ENCODE measurements around the gene ENDOD1.

ENDOD1 gene

GRCh38 chr11:95145430-95146060 is 55.9 kb downstream of the ENDOD1 start:
- no peak for DNase-seq

DNA sequence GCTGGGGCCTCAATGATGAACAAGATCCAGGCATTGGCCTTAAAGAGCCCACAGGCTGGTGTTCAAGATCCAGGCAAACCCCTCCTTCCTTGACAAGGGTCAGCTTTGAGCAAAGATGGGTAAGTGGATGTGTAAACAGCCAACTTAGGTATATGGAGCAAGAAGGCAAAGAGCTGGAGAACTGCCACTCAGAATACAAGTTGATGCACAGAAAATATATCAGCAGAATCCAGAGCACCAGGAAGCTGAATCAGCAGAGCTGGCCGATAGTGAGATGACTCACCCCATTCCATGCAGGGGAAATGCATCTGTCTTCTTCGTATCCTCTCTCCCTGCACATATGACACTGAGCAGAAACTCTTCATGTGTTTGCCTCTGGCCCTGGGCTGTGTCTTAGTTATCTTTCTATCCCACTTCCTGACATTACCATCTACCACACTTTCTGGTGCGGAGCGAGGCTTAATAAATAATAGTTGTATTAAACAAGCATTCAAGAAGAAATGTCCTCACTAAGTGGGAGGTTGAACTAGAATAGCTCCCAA is 57.8 kb downstream of the ENDOD1 start:
- peak; percentile 68 for DNase-seq

DNA sequence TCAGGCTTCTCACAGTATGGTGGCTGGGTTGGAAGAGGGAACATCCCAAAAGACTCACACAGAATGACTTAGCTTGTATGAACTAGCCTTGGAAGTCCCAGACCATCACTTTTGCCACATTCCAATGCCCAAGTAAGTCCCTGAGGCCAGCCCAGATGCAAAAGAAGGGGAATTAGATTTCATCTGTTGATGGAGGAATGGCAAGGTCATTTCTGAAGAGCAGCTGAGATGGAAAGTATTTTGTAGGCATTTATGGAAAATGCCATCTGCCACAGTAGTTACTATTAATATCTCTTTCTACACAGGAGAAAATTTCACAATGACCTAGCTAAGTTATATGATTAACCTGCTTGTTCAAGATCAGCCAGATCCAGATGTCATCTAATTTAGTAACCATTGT is 58.8 kb downstream of the ENDOD1 start:
- DNase-seq = no peak

DNA sequence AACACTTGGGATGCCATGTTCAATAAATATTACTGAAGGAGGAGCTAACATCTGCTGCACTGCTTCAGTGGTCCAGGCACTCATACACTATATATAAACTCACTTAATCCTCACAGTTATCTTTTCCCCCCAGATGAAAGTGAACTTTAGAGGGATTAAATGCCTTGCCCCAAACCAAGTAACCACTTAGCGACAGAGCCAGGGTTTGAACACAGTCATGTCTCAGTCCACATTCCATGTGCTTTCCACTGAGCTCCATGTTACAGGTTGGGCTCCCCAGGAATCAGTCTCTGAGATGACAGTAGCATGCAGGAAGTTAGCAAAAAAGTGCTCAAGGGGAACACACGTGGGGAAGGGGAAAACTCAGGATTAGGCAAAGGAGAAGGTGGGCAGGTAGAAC is 59.3 kb downstream of the ENDOD1 start:
- no peak for DNase-seq

GRCh38 chr11:95149651-95150364 is 60.2 kb downstream of the ENDOD1 start:
- DNase-seq = peak; percentile 55

DNA sequence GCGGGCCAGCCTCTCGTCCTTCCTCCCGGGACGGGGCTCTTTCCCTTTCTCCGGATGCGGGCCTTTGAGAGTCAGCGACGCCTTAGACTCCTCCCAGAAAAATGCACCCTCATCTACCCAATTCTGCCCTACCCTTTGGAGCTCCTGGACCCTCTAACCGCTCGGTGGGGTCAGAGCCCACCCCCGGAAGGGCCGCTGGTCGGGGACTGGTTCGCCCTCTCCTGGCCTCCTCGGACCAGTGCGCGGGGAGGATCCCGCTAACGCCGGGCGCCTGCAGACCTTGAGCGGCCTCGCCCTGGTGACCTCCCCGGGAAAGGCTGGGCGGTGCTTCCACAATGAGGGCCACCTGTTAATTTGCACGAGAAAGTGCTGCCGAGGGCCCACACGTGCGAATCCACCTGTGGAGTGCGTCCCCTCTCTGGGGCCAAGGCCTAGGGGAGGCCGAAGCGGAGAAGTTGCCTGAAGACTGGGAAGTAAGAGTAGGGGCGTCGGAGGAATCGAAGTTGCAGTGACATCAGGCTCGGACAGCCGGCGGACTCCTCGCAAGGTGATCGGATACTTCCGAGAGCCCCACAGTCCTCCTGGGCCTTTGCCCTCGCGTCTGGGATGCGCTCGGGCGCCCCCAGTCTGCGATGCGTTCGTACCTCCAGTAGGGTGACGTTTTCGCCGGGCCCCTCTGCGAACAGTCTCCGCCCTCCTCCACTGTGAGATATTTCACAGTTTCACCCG is 61.5 kb downstream of the ENDOD1 start:
- DNase-seq = peak; percentile 85

GRCh38 chr11:95152876-95153856 is 63.5 kb downstream of the ENDOD1 start:
- no peak for DNase-seq

GRCh38 chr11:95153857-95154246 is 64.2 kb downstream of the ENDOD1 start:
- DNase-seq = no peak

DNA sequence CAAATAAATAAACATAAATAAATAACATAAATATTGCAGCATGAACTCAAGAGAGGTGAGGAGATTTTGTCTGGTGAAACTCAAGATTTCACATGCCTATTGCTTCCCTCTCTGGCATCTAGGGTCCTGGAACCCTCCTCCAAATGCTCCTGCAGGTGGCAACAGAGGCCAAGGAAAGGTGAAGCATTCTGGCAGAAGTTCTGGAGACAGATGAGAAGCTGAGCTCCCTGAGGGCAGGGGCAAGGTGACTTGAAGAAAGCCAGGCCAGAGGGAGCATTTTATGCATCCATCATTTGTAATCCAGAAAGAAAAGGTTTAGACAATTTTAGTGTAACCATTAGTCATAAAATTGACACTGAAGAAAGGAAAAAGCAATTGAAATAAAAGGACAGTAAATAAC is 64.9 kb downstream of the ENDOD1 start:
- peak; percentile 15 for DNase-seq

DNA sequence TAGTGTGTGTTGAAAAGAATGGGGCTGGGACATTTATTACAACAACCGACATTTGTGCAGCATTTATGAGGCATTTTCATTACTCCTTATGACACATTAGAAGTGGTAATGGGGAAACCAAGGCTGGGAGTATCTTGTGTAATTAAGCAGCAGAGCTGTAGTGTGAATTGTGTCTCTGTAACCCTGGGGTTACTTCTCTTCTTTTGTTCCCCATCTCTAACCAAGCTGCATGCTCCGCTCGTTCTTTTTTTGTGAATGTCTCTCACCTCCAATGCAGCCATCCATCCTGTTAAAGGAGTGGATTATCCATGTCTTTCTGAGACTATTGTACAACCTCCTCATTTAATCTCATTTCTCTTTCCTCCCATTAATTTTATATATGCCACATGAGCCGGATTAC is 65.7 kb downstream of the ENDOD1 start:
- DNase-seq = no peak

DNA sequence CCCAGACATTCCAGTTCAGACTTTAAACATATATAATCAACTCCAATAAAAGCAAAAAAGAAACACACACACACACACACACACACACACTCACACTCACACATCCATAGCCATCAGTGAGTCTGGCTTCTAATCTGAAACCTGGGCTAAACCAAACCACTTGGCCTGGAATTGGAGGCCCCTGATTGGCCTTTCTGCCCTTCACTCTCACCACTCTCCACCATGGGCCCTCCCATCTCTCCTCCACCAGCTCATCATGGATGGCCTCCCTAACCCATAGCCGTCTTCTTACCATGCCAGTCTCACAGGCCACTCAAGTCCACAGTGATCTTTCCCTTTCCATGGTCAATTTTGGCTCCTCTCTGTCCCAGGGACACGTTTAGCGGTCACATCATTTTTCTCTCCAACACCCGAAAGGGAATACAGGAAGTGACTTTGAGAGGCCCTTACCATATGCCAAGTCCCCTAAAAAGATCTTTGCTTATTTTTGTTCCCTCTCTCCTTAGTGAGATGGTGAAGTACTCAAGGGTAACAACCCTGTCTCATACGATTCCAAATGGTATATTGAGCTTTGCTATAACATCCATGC is 66.6 kb downstream of the ENDOD1 start:
- no peak for DNase-seq

GRCh38 chr11:95156916-95157541 is 67.4 kb downstream of the ENDOD1 start:
- no peak for DNase-seq

DNA sequence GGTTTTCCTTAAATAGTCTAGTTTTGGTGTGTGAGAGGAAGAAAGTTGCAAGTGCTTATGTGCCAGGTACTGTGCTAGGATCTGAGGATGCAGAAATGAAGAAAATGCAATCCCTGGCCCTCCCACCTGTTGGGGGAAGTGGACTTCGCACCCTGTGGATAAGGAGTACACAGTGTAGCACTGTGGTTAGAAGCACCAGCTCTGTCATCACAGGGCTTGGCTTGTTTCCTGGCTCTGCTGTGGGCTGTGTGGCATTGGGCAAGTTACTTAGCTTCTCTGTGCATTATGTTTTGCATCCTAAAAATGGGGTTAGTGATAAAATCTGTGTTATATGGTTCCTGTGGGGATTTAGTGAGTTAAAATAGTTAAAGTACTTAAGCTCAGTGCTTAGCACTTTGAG is 68.2 kb downstream of the ENDOD1 start:
- no peak for DNase-seq

- DNase-seq = no peak
Measured at GRCh38 chr11:95161248-95161647, 71.6 kb downstream of the ENDOD1 start.

DNA sequence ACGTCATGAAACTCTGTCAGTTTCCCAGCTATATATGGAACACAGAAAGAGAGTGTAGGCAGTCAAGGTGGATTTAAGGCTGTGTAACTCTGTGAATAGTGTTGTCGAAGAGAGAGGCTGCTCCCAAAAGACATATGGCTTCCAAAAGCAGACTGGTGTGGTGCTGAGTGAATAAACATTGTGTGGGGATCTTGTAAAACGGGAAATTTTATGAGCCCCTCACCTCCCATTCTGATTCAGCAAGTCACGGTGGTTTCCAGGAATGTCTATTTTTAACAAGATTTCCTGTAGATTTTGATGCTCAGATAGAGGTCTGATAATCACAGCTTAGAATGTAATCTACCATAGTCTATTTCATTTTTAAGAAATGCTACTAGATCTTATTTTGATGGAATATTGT is 73.5 kb downstream of the ENDOD1 start:
- DNase-seq = no peak

- no peak for DNase-seq
Measured at GRCh38 chr11:95165638-95166037, 76.0 kb downstream of the ENDOD1 start.

GRCh38 chr11:95166781-95167180 is 77.1 kb downstream of the ENDOD1 start:
- no peak for DNase-seq

GRCh38 chr11:95170294-95170693 is 80.6 kb downstream of the ENDOD1 start:
- no peak for DNase-seq

- DNase-seq = no peak
Measured at GRCh38 chr11:95175818-95176380, 86.3 kb downstream of the ENDOD1 start.

Measured in kidney glomerular epithelial cell (primary cell).